ENCODE results near the gene RRAS2.
A peak's percentile ranks its signal among the peaks of the same experiment; 100 is the strongest.

Gene RRAS2

GRCh38 chr11:14300661-14301304, 58.2 kb downstream of the RRAS2 start:
- H3K4me3 ChIP-seq (replicated peaks; ENCODE audit: insufficient read depth, low read length): no peak overlapping the region
- H3K27ac ChIP-seq (replicated peaks): no peak overlapping the region
- TF ChIP-seq CTCF (IDR thresholded peaks at IDR 0.05; ENCODE audit: insufficient read depth, low read length) (peak; percentile 58), POLR2AphosphoS5 (IDR thresholded peaks at IDR 0.05; ENCODE audit: low read depth) (no peak), SPI1 (IDR thresholded peaks at IDR 0.05; ENCODE audit: borderline replicate concordance, low read depth) (peak; percentile 23; the same call in 1 of the 2 replicates)
- peak; percentile 28 to 75 for DNase-seq (ENCODE audit: low read depth in 1 of 2, low spot score in 1 of 2)
- H3K27me3 ChIP-seq (ENCODE audit: insufficient read depth, poor library complexity, severe bottlenecking): peaks cover 4% of the 10 kb centered on the region

GRCh38 chr11:14299921-14300320, 59.1 kb downstream of the RRAS2 start:
- Histone ChIP-seq H3K27me3 (ENCODE audit: insufficient read depth, poor library complexity, severe bottlenecking) (peaks cover 4% of the 10 kb centered on the region), H3K4me3 (replicated peaks; ENCODE audit: insufficient read depth, low read length) (no peak overlapping the region), H3K27ac (replicated peaks) (no peak overlapping the region)
- no peak for DNase-seq (ENCODE audit: low read depth in 1 of 2, low spot score in 1 of 2)
- TF ChIP-seq SPI1 (IDR thresholded peaks at IDR 0.05; ENCODE audit: borderline replicate concordance, low read depth) (no peak), GABPA (IDR thresholded peaks at IDR 0.05; ENCODE audit: low read depth) (no peak), REST (IDR thresholded peaks at IDR 0.05; ENCODE audit: insufficient replicate concordance, low read depth) (no peak), CTCF (IDR thresholded peaks at IDR 0.05; ENCODE audit: insufficient read depth, low read length) (no peak), POLR2AphosphoS5 (IDR thresholded peaks at IDR 0.05; ENCODE audit: low read depth) (no peak)

- no peak for TF ChIP-seq POLR2AphosphoS5 (IDR thresholded peaks at IDR 0.05; ENCODE audit: low read depth)
- TF ChIP-seq CTCF (IDR thresholded peaks at IDR 0.05; ENCODE audit: insufficient read depth, low read length): no peak
- TF ChIP-seq REST (IDR thresholded peaks at IDR 0.05; ENCODE audit: insufficient replicate concordance, low read depth): no peak
- no peak for TF ChIP-seq SPI1 (IDR thresholded peaks at IDR 0.05; ENCODE audit: borderline replicate concordance, low read depth)
- no peak for TF ChIP-seq GABPA (IDR thresholded peaks at IDR 0.05; ENCODE audit: low read depth)
- Histone ChIP-seq H3K4me3 (replicated peaks; ENCODE audit: insufficient read depth, low read length) (no peak overlapping the region), H3K27ac (replicated peaks) (no peak overlapping the region), H3K27me3 (ENCODE audit: insufficient read depth, poor library complexity, severe bottlenecking) (no peaks in the 10 kb centered on the region)
- DNase-seq (ENCODE audit: low read depth in 1 of 2, low spot score in 1 of 2): no peak
Observed at GRCh38 chr11:14290422-14290821, 68.6 kb downstream of the RRAS2 start.

All from HL-60 (cell line).